Thoracic aorta (tissue), 2 donors: ENCODE measurements around the gene SPP2. TPM values are rescaled to one million over a fixed set of nuclear protein-coding genes. Genes with fewer than 3 reads are reported as not detected.

Source experiments
- ATAC-seq: fragments of 150-250 bp; one replicate; pipeline ENCODE4 v1.8.0; 2017; ENCODE audit warnings: low read depth; ENCODE audit not compliant: insufficient number of reproducible peaks, low FRiP score
- DNase-seq: peaks from one replicate; pipeline ENCODE4 v3.0.0-alpha.2; 2020; ENCODE audit warnings: low spot score
- H3K27ac ChIP-seq, 2 donors: fragments of 200-600 bp; sonication (generic); 1 replicate in 1 of 2; 2 replicates in 1 of 2; pipeline ENCODE4 v1.5.1; 2016; ENCODE audit warnings: mild to moderate bottlenecking in 2 of 2, moderate library complexity in 2 of 2
- H3K27me3 ChIP-seq: fragments of 200-600 bp; sonication (generic); replicated peaks from 2 replicates; pipeline ENCODE4 v1.6.0; 2016; ENCODE audit warnings: mild to moderate bottlenecking; ENCODE audit not compliant: insufficient read depth
- H3K36me3 ChIP-seq: fragments of 200-600 bp; sonication (generic); one replicate; pipeline ENCODE4 v1.5.1; 2016
- H3K4me1 ChIP-seq, 2 donors: fragments of 200-600 bp; sonication (generic); 1 replicate in 1 of 2; 2 replicates in 1 of 2; pipeline versions ENCODE4 v1.5.1 to v1.6.0; 2016; ENCODE audit warnings: low read depth in 2 of 2, mild to moderate bottlenecking in 1 of 2; ENCODE audit not compliant: control insufficient read depth in 1 of 2
- H3K4me3 ChIP-seq: fragments of 200-600 bp; sonication (generic); 2 replicates; pipeline ENCODE4 v1.5.1; 2016; ENCODE audit warnings: mild to moderate bottlenecking
- H3K9me3 ChIP-seq: fragments of 200-600 bp; sonication (generic); 2 replicates; pipeline ENCODE4 v1.5.1; 2016
- total RNA-seq, 2 donors: library from RNA; depleted of rRNA; stranded (reverse); fragments of >200 nt; gene quantifications; one replicate each; pipeline versions ENCODE4 v1.1.0 to v1.2.3, GENCODE V29; 2016
- TF ChIP-seq, protein P1 (sequence below): fragments of 200-600 bp; sonication (generic); IDR thresholded peaks from one replicate; pipeline ENCODE4 v1.5.1; 2019; ENCODE audit warnings: antibody characterized with exemption

Gene SPP2
- total RNA-seq, 2 donors from 2014 or later: not detected

GRCh38 chr2:234075947-234076346 is 25.4 kb downstream of the SPP2 start:
- TF ChIP-seq, protein P1, sequence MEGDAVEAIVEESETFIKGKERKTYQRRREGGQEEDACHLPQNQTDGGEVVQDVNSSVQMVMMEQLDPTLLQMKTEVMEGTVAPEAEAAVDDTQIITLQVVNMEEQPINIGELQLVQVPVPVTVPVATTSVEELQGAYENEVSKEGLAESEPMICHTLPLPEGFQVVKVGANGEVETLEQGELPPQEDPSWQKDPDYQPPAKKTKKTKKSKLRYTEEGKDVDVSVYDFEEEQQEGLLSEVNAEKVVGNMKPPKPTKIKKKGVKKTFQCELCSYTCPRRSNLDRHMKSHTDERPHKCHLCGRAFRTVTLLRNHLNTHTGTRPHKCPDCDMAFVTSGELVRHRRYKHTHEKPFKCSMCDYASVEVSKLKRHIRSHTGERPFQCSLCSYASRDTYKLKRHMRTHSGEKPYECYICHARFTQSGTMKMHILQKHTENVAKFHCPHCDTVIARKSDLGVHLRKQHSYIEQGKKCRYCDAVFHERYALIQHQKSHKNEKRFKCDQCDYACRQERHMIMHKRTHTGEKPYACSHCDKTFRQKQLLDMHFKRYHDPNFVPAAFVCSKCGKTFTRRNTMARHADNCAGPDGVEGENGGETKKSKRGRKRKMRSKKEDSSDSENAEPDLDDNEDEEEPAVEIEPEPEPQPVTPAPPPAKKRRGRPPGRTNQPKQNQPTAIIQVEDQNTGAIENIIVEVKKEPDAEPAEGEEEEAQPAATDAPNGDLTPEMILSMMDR: no peak
- DNase-seq: no peak
- Histone ChIP-seq H3K27me3 (no peaks in the 10 kb centered on the region), H3K4me3 (no peak overlapping the region), H3K9me3 (no peaks in the 10 kb centered on the region), H3K27ac (no peak overlapping the region), H3K4me1 (no peaks in the 10 kb centered on the region), H3K36me3 (no peaks in the 10 kb centered on the region)
- no peak for ATAC-seq

GRCh38 chr2:234076451-234076850 is 25.9 kb downstream of the SPP2 start:
- H3K36me3 ChIP-seq: no peaks in the 10 kb centered on the region
- no peaks in the 10 kb centered on the region for H3K4me1 ChIP-seq
- TF ChIP-seq, protein P1: no peak
- H3K9me3 ChIP-seq: no peaks in the 10 kb centered on the region
- no peak for DNase-seq
- H3K27ac ChIP-seq: no peak overlapping the region
- no peak overlapping the region for H3K4me3 ChIP-seq
- no peak for ATAC-seq
- H3K27me3 ChIP-seq: no peaks in the 10 kb centered on the region

- TF ChIP-seq, protein P1: no peak
- H3K27me3 ChIP-seq: no peaks in the 10 kb centered on the region
- no peak for ATAC-seq
- no peaks in the 10 kb centered on the region for H3K4me1 ChIP-seq
- H3K27ac ChIP-seq: no peak overlapping the region
- no peaks in the 10 kb centered on the region for H3K36me3 ChIP-seq
- no peaks in the 10 kb centered on the region for H3K9me3 ChIP-seq
- H3K4me3 ChIP-seq: no peak overlapping the region
- no peak for DNase-seq
These were observed 27.6 kb downstream of the SPP2 start for GRCh38 chr2:234078129-234078528.

DNA sequence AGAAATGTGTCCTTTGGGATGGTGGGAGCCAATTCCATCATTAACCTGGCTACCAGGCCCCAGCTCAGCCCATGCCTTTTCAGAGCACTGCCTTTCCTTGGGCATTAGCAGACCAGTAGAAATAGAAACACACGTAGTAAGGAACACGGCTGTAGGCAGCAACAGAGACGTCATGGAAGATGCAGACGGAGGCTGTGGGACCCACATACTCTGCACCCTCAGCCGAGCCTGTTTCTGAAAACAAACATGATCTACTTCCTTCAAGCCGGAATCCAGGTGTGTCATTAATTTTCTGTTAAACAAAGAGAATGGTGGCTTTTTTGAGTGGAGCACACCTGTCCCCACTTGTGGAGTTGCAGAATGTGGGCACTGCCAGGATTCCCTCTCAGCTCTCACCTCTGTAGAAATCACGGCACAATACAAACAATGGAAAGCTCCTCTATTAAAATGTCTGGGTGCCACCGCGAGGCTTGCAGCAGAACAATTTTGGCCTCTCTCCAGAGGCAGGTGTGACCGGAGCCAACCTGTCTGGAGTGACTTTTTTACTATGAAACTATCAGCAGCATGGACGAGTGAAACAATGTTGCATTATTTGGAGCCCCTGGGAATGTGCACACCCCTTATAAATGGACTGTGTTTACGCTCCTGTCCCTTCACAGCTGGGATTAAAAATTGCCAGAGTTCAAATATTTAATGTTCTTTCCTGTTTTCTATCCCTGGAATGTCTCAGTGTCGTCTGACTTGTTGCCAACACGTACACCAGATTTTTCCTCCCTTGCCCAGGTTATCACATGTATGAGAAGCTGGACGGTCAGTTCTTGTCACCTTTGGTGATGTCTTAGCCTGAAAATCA is 31.7 kb downstream of the SPP2 start:
- Histone ChIP-seq H3K27me3 (no peaks in the 10 kb centered on the region), H3K4me1 (no peaks in the 10 kb centered on the region), H3K36me3 (no peaks in the 10 kb centered on the region), H3K4me3 (no peak overlapping the region), H3K27ac (no peak overlapping the region), H3K9me3 (no peaks in the 10 kb centered on the region)
- TF ChIP-seq, protein P1: no peak
- ATAC-seq: no peak
- DNase-seq: no peak

GRCh38 chr2:234083572-234084348 is 33.3 kb downstream of the SPP2 start:
- H3K4me1 ChIP-seq: no peaks in the 10 kb centered on the region
- H3K9me3 ChIP-seq: no peaks in the 10 kb centered on the region
- H3K27ac ChIP-seq: no peak overlapping the region
- no peak for DNase-seq
- TF ChIP-seq, protein P1: no peak
- no peaks in the 10 kb centered on the region for H3K27me3 ChIP-seq
- H3K4me3 ChIP-seq: no peak overlapping the region
- ATAC-seq: no peak
- no peaks in the 10 kb centered on the region for H3K36me3 ChIP-seq
